HG03064 (cell line): ENCODE data around the gene PDE3B.
"Not testable (repeated sequence)": the region's sequence is repeated elsewhere in the genome, so short reads cannot be mapped to it uniquely, and the experiment has no call there.

Source experiments
- ATAC-seq: cut with Tn5 transposase; IDR thresholded peaks from one replicate; pipeline ENCODE4 v1.9.1; 2021; ENCODE audit warnings: low read depth; ENCODE audit not compliant: unreplicated experiment

Gene PDE3B

GRCh38 chr11:14673824-14674405 is 30.3 kb downstream of the PDE3B start:
- no peak for ATAC-seq

- ATAC-seq = no peak
These were observed 32.5 kb downstream of the PDE3B start for GRCh38 chr11:14676068-14676467.

GRCh38 chr11:14677146-14677545 is 33.5 kb downstream of the PDE3B start:
- no peak for ATAC-seq

GRCh38 chr11:14678350-14678749 is 34.7 kb downstream of the PDE3B start:
- ATAC-seq = no peak

- no peak for ATAC-seq
These were observed 36.1 kb downstream of the PDE3B start for GRCh38 chr11:14679662-14680061.

- ATAC-seq = not testable (repeated sequence)
These were observed 40.8 kb downstream of the PDE3B start for GRCh38 chr11:14684234-14684915.

GRCh38 chr11:14687456-14687855 is 43.9 kb downstream of the PDE3B start:
- no peak for ATAC-seq

GRCh38 chr11:14687943-14688627 is 44.5 kb downstream of the PDE3B start:
- no peak for ATAC-seq

GRCh38 chr11:14695656-14696055 is 52.1 kb downstream of the PDE3B start:
- not testable (repeated sequence) for ATAC-seq

- no peak for ATAC-seq
These were observed 55.2 kb downstream of the PDE3B start for GRCh38 chr11:14698771-14699170.

GRCh38 chr11:14700593-14700992 is 57.0 kb downstream of the PDE3B start:
- no peak for ATAC-seq

GRCh38 chr11:14702760-14703159 is 59.2 kb downstream of the PDE3B start:
- ATAC-seq = no peak

GRCh38 chr11:14703731-14704130 is 60.1 kb downstream of the PDE3B start:
- no peak for ATAC-seq

GRCh38 chr11:14705067-14705466 is 61.5 kb downstream of the PDE3B start:
- no peak for ATAC-seq

GRCh38 chr11:14713496-14714244 is 70.1 kb downstream of the PDE3B start:
- no peak for ATAC-seq

- not testable (repeated sequence) for ATAC-seq
These were observed 72.1 kb downstream of the PDE3B start for GRCh38 chr11:14715669-14716068.

GRCh38 chr11:14722496-14722895 is 78.9 kb downstream of the PDE3B start:
- no peak for ATAC-seq

- no peak for ATAC-seq
These were observed 81.5 kb downstream of the PDE3B start for GRCh38 chr11:14725150-14725549.

GRCh38 chr11:14727215-14727614 is 83.6 kb downstream of the PDE3B start:
- ATAC-seq = no peak

GRCh38 chr11:14727746-14728145 is 84.1 kb downstream of the PDE3B start:
- ATAC-seq = no peak

GRCh38 chr11:14740539-14740938 is 96.9 kb downstream of the PDE3B start:
- ATAC-seq = not testable (repeated sequence)
